Type B pancreatic cell (in vitro differentiated cells): ENCODE measurements around the gene NUMB. TPM values are rescaled to one million over a fixed set of nuclear protein-coding genes. Genes with fewer than 3 reads are reported as not detected.
A peak's percentile ranks its signal among the peaks of the same experiment; 100 is the strongest.

Source experiments
- DNase-seq: peaks from one replicate; pipeline ENCODE4 v3.0.0; 2021; ENCODE audit warnings: mixed read lengths; ENCODE audit not compliant: unreplicated experiment; ENCODE audit errors: extremely low spot score
- H3K27ac Mint-ChIP-seq: 2 replicates; pipeline ENCODE4 v1.8.0; 2021; ENCODE audit warnings: mild to moderate bottlenecking, mixed read lengths
- H3K27me3 Mint-ChIP-seq: 2 replicates; pipeline ENCODE4 v1.8.0; 2021; ENCODE audit warnings: mixed read lengths
- H3K36me3 Mint-ChIP-seq: 2 replicates; pipeline ENCODE4 v1.8.0; 2021; ENCODE audit warnings: mixed read lengths
- H3K4me1 Mint-ChIP-seq: one replicate; pipeline ENCODE4 v1.8.0; 2021; ENCODE audit warnings: mixed read lengths; ENCODE audit not compliant: unreplicated experiment
- H3K4me3 Mint-ChIP-seq: 2 replicates; pipeline ENCODE4 v1.8.0; 2021; ENCODE audit warnings: mild to moderate bottlenecking, mixed read lengths
- H3K9me3 Mint-ChIP-seq: 2 replicates; pipeline ENCODE4 v1.8.0; 2021; ENCODE audit warnings: mixed read lengths
- CTCF ChIP-seq: fragments of 200-600 bp; sonication (generic); conservative IDR thresholded peaks from 2 replicates; pipeline ENCODE4 v1.5.0; 2021; ENCODE audit warnings: antibody characterized with exemption, mild to moderate bottlenecking
- total RNA-seq: library from RNA; stranded (reverse); gene quantifications from 2 replicates; pipeline ENCODE4 v1.2.1, GENCODE V29; 2021; ENCODE audit warnings: low replicate concordance

The NUMB gene
- total RNA-seq, 1 donor from 2014 or later: 64.5 TPM

GRCh38 chr14:73460691-73461127 is 2.4 kb upstream of the NUMB start:
- Mint-ChIP-seq H3K27ac (peak overlapping the region; percentile 27), H3K4me1 (peaks cover 52% of the 10 kb centered on the region), H3K27me3 (no peaks in the 10 kb centered on the region), H3K36me3 (no peaks in the 10 kb centered on the region), H3K9me3 (no peaks in the 10 kb centered on the region), H3K4me3 (peak overlapping the region; percentile 63)
- no peak for DNase-seq
- no peak for TF ChIP-seq CTCF

GRCh38 chr14:73459959-73460358 is 1.6 kb upstream of the NUMB start:
- no peaks in the 10 kb centered on the region for H3K9me3 Mint-ChIP-seq
- H3K27me3 Mint-ChIP-seq: no peaks in the 10 kb centered on the region
- peak overlapping the region; percentile 62 for H3K4me3 Mint-ChIP-seq
- H3K4me1 Mint-ChIP-seq: peaks cover 51% of the 10 kb centered on the region
- H3K27ac Mint-ChIP-seq: peak overlapping the region; percentile 38
- DNase-seq: no peak
- H3K36me3 Mint-ChIP-seq: no peaks in the 10 kb centered on the region
- TF ChIP-seq CTCF: no peak

GRCh38 chr14:73457924-73458182 is 493 bp downstream of the NUMB start:
- Mint-ChIP-seq H3K4me3 (peak overlapping the region; percentile 100), H3K9me3 (peaks cover 2% of the 10 kb centered on the region), H3K27ac (peak overlapping the region; percentile 100), H3K4me1 (peaks cover 52% of the 10 kb centered on the region), H3K27me3 (no peaks in the 10 kb centered on the region), H3K36me3 (no peaks in the 10 kb centered on the region)
- DNase-seq: no peak
- TF ChIP-seq CTCF: no peak

GRCh38 chr14:73457041-73457923 is 1.1 kb downstream of the NUMB start:
- Mint-ChIP-seq H3K4me3 (peak overlapping the region; percentile 100), H3K36me3 (no peaks in the 10 kb centered on the region), H3K9me3 (peaks cover 5% of the 10 kb centered on the region), H3K4me1 (peaks cover 51% of the 10 kb centered on the region), H3K27ac (peak overlapping the region; percentile 100), H3K27me3 (no peaks in the 10 kb centered on the region)
- no peak for TF ChIP-seq CTCF
- DNase-seq: peak; percentile 73

GRCh38 chr14:73455294-73455693 is 3.1 kb downstream of the NUMB start:
- Mint-ChIP-seq H3K9me3 (peaks cover 5% of the 10 kb centered on the region), H3K27ac (no peak overlapping the region), H3K27me3 (no peaks in the 10 kb centered on the region), H3K36me3 (no peaks in the 10 kb centered on the region), H3K4me1 (peaks cover 34% of the 10 kb centered on the region), H3K4me3 (no peak overlapping the region)
- DNase-seq: no peak
- TF ChIP-seq CTCF: no peak
